Naive B cell (primary cell): ENCODE results near the gene GGTLC1. TPM values are rescaled to one million over a fixed set of nuclear protein-coding genes. Genes with fewer than 3 reads are reported as not detected.

ENCODE experiments used
- ATAC-seq, 2 donors: fragments of 150-1000 bp; cut with Tn5 transposase; 2 replicates each; pipeline ENCODE4 v1.10.0; 2021; ENCODE audit warnings: low read depth in 2 of 2, mild to moderate bottlenecking in 2 of 2, moderate library complexity in 2 of 2
- DNase-seq: peaks from one replicate; pipeline ENCODE4 v3.0.0; 2022
- H3K27ac Mint-ChIP-seq, 6 donors: one replicate each; pipeline ENCODE4 v1.8.0; 2020 to 2022; ENCODE audit warnings: mild to moderate bottlenecking in 6 of 6, mixed read lengths in 6 of 6, moderate library complexity in 5 of 6, inconsistent platforms in 2 of 6
- H3K27me3 Mint-ChIP-seq, 3 donors: one replicate each; pipeline ENCODE4 v1.8.0; 2021 to 2022; ENCODE audit warnings: mixed read lengths in 3 of 3, mild to moderate bottlenecking in 1 of 3
- H3K36me3 Mint-ChIP-seq, 2 donors: one replicate each; pipeline ENCODE4 v1.8.0; 2020 to 2022; ENCODE audit warnings: mixed read lengths in 2 of 2, inconsistent platforms in 1 of 2, mild to moderate bottlenecking in 1 of 2
- H3K4me1 Mint-ChIP-seq, 3 donors: one replicate each; pipeline ENCODE4 v1.8.0; 2020 to 2022; ENCODE audit warnings: mixed read lengths in 3 of 3, inconsistent platforms in 1 of 3, mild to moderate bottlenecking in 1 of 3, moderate library complexity in 1 of 3
- H3K4me3 Mint-ChIP-seq, 8 donors: one replicate each; pipeline ENCODE4 v1.8.0; 2020 to 2022; ENCODE audit warnings: mild to moderate bottlenecking in 8 of 8, mixed read lengths in 8 of 8, moderate library complexity in 8 of 8, inconsistent platforms in 2 of 8
- H3K9me3 Mint-ChIP-seq, 7 donors: one replicate each; pipeline ENCODE4 v1.8.0; 2020 to 2022; ENCODE audit warnings: mixed read lengths in 7 of 7, mild to moderate bottlenecking in 5 of 7, inconsistent platforms in 2 of 7, moderate library complexity in 1 of 7
- polyA plus RNA-seq, 6 donors: library from polyadenylated mRNA; unstranded; fragments of 300-500 nt; fragmentation: Illumina TruSeq; gene quantifications; one replicate each; pipeline ENCODE4 v1.2.3, GENCODE V29; 2021; ENCODE audit warnings: low read depth in 6 of 6

The GGTLC1 gene
- polyA plus RNA-seq: not detected

- Mint-ChIP-seq H3K4me3 (no peak within 1 kb of the TSS), H3K27me3 (no peaks in the 10 kb centered on the region), H3K4me1 (no peaks in the 10 kb centered on the region), H3K9me3 (peaks cover 0 to 2% (median 0%) of the 10 kb centered on the region in 7 donors), H3K27ac (no peak within 1 kb of the TSS), H3K36me3 (no peaks in the 10 kb centered on the region)
- ATAC-seq (no peak), DNase-seq (no peak)
Measured at GRCh38 chr20:23988561-23988960, at the start of gene GGTLC1. Gene GGTLC1 (minus strand): TSS chr20:23988779. CDS start chr20:23986611, 2,168 bp downstream.

DNA sequence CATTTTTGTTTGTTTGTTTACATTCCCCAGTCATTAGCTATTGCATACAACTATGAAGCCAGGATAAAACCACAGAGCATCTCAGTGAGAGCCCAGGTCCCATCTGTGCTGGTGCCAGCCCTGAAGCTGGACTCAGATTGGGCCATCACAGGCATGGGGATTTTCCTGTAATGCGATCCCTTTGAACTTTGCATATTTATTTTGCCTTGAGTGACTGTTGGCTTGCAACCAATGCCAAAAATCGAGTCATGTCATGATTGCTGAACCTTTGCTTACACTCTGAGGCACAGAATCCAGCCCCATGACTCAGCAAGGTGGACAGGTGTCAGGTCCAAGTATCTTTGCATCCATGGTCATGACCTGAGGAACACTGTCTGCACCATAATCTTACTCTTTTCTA lies 46.2 kb upstream of the GGTLC1 start:
- no peak for DNase-seq
- peaks cover 6 to 21% (median 18%) of the 10 kb centered on the region in 3 donors for H3K4me1 Mint-ChIP-seq
- H3K27me3 Mint-ChIP-seq: no peaks in the 10 kb centered on the region
- H3K9me3 Mint-ChIP-seq: peaks cover 0 to 4% (median 2%) of the 10 kb centered on the region in 7 donors
- H3K27ac Mint-ChIP-seq: no peak overlapping the region
- ATAC-seq: no peak
- no peak overlapping the region for H3K4me3 Mint-ChIP-seq
- H3K36me3 Mint-ChIP-seq: no peaks in the 10 kb centered on the region

GRCh38 chr20:24033565-24033964 lies 45.0 kb upstream of the GGTLC1 start:
- no peak overlapping the region for H3K4me3 Mint-ChIP-seq

DNA sequence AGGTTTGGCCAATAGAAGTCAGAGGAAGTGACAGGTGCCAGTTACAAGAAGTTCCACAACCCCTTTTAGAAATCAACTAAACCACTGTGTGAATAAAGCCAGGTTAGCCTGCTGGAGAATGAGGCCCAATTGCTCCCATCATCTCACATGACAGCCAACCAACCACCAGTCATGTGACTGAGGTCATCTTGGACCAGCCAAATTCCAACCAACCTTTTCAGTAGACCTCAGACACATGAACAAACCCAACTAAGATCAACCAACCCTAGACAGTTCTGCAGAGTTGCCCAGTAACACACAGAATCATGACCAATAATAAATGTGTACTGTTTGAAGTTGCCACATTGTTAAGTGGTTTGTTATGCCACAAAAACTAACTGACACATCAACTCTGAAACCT lies 44.6 kb upstream of the GGTLC1 start:
- H3K36me3 Mint-ChIP-seq: no peaks in the 10 kb centered on the region
- no peak overlapping the region for H3K4me3 Mint-ChIP-seq
- no peak for ATAC-seq
- H3K4me1 Mint-ChIP-seq: peaks cover 6 to 21% (median 18%) of the 10 kb centered on the region in 3 donors
- H3K27ac Mint-ChIP-seq: peak overlapping the region in 4 of 6 donors; percentile 53 to 88 (median 83)
- no peaks in the 10 kb centered on the region for H3K27me3 Mint-ChIP-seq
- peaks cover 0 to 4% (median 2%) of the 10 kb centered on the region in 7 donors for H3K9me3 Mint-ChIP-seq
- no peak for DNase-seq

More at GRCh38 chr20:24033565-24033964, 45.0 kb upstream of the GGTLC1 start:
- peaks cover 0 to 4% (median 2%) of the 10 kb centered on the region in 7 donors for H3K9me3 Mint-ChIP-seq
- DNase-seq: no peak
- H3K27ac Mint-ChIP-seq: peak overlapping the region in 2 of 6 donors; percentile 53 to 79
- H3K4me1 Mint-ChIP-seq: peaks cover 6 to 21% (median 18%) of the 10 kb centered on the region in 3 donors
- H3K27me3 Mint-ChIP-seq: no peaks in the 10 kb centered on the region
- ATAC-seq: no peak
- H3K36me3 Mint-ChIP-seq: no peaks in the 10 kb centered on the region

DNA sequence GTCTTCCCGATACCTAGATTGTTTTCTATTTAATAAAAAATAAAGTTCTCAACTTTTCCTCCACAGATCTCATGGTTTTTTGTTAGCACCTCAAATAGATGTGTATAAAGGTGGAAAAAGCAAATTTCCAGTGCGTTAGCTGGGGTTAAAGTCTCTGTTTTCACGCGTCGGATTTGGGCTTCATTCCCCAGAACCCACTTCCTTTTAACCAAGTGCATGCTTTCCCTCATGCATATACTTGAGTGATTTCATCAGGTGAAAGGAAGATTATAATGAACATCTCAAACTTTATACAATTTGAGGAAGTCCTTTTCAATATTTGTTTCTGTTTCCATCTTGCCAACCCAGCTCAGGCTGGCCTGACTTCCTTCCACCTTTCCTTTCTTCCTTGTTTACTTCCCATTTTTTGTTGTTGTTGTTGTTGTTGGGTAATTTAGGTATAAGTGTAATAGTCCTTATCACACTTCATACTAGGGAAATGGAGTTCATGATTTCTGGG lies 43.9 kb upstream of the GGTLC1 start:
- Mint-ChIP-seq H3K36me3 (no peaks in the 10 kb centered on the region), H3K27me3 (no peaks in the 10 kb centered on the region), H3K9me3 (peaks cover 0 to 4% (median 2%) of the 10 kb centered on the region in 7 donors), H3K27ac (peak overlapping the region in 5 of 6 donors; percentile 2 to 89 (median 69)), H3K4me1 (peaks cover 9 to 25% (median 24%) of the 10 kb centered on the region in 3 donors), H3K4me3 (peak overlapping the region in 3 of 8 donors; percentile 7 to 24 (median 17))
- DNase-seq (peak; percentile 3), ATAC-seq (peak; percentile 35 to 41)

GRCh38 chr20:24027229-24027628 lies 38.6 kb upstream of the GGTLC1 start:
- ATAC-seq: peak; percentile 85 to 87
- peak overlapping the region in 5 of 8 donors; percentile 1 to 74 (median 43) for H3K4me3 Mint-ChIP-seq
- H3K4me1 Mint-ChIP-seq: peaks cover 14 to 26% (median 21%) of the 10 kb centered on the region in 3 donors
- H3K27me3 Mint-ChIP-seq: no peaks in the 10 kb centered on the region
- H3K9me3 Mint-ChIP-seq: peaks cover 0 to 3% (median 0%) of the 10 kb centered on the region in 7 donors
- no peaks in the 10 kb centered on the region for H3K36me3 Mint-ChIP-seq
- H3K27ac Mint-ChIP-seq: peak overlapping the region in 5 of 6 donors; percentile 79 to 90 (median 85)
- DNase-seq: peak; percentile 49

GRCh38 chr20:24022621-24023180 lies 34.1 kb upstream of the GGTLC1 start:
- ATAC-seq: no peak

DNA sequence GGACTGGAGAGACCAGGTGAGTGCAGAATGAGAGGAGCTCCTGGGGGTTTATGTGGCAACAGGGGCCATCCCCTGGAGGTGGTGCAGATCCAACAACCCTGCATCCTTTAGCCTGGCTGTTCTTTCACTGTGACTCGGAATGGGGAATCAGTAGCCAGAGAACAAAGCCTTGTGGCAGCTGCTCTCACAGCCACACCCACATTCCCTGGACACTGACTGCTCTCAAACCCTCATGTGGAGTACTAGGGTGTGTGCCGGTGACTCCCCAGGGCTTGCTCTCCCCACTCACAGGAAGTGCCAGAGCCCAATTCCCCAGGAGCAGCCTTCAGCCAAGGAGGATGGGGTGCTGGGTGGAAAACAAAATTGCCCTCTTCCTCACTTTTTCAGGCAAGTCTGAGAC lies 30.2 kb upstream of the GGTLC1 start:
- Mint-ChIP-seq H3K27ac (no peak overlapping the region), H3K4me1 (no peaks in the 10 kb centered on the region), H3K36me3 (no peaks in the 10 kb centered on the region), H3K27me3 (peaks cover 4 to 31% (median 24%) of the 10 kb centered on the region in 3 donors), H3K4me3 (no peak overlapping the region), H3K9me3 (no peaks in the 10 kb centered on the region)
- no peak for DNase-seq
- ATAC-seq: no peak

More at GRCh38 chr20:24022621-24023180, 34.1 kb upstream of the GGTLC1 start:
- Mint-ChIP-seq H3K4me1 (peaks cover 10 to 16% (median 13%) of the 10 kb centered on the region in 3 donors), H3K27ac (peak overlapping the region in 1 of 6 donors; percentile 16), H3K36me3 (no peaks in the 10 kb centered on the region), H3K9me3 (no peaks in the 10 kb centered on the region), H3K4me3 (no peak overlapping the region), H3K27me3 (peaks cover 3 to 7% (median 7%) of the 10 kb centered on the region in 3 donors)
- DNase-seq: no peak

DNA sequence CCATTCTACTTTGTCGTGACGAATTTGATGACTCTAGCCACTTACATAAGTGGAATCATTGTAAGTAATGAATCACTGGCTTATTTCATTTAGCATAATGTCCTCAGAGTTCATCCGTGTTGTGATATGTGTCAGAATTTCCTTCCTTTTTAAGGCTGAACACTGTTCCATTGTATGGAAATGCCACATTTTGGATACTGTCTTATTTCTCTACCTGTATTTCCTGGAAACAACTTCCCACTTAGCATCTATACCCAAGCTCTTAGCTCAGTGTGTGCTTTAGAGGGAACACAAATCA lies 28.8 kb upstream of the GGTLC1 start:
- H3K36me3 Mint-ChIP-seq: no peaks in the 10 kb centered on the region
- ATAC-seq (no peak), DNase-seq (no peak)
- peaks cover 4 to 39% (median 24%) of the 10 kb centered on the region in 3 donors for H3K27me3 Mint-ChIP-seq
- H3K9me3 Mint-ChIP-seq: no peaks in the 10 kb centered on the region
- no peaks in the 10 kb centered on the region for H3K4me1 Mint-ChIP-seq
- H3K27ac Mint-ChIP-seq: no peak overlapping the region
- no peak overlapping the region for H3K4me3 Mint-ChIP-seq

GRCh38 chr20:24016607-24017457 lies 28.3 kb upstream of the GGTLC1 start:
- no peak overlapping the region for H3K27ac Mint-ChIP-seq
- H3K4me3 Mint-ChIP-seq: no peak overlapping the region
- peaks cover 4 to 44% (median 24%) of the 10 kb centered on the region in 3 donors for H3K27me3 Mint-ChIP-seq
- no peaks in the 10 kb centered on the region for H3K36me3 Mint-ChIP-seq
- DNase-seq (no peak), ATAC-seq (no peak)
- H3K4me1 Mint-ChIP-seq: no peaks in the 10 kb centered on the region
- no peaks in the 10 kb centered on the region for H3K9me3 Mint-ChIP-seq

DNA sequence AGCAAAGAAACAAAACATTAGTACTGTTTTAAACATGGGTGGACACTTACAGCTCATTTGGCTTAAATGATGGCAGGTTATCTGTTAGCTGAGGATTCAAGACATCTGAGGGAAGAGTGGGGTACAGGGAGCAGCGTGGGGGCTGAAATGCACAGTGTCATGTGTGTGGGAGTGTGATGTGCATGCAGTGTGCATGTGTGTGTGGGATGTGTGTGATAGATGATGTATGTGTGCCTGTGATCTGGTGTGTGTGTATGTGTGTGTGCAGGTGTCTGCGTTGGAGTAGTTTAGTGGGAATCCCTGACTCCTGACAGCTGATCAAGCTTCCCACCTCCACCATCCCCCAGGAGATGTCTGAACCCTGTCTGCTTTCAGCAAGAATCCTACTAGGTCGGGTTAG lies 25.4 kb upstream of the GGTLC1 start:
- DNase-seq (no peak), ATAC-seq (no peak)
- no peaks in the 10 kb centered on the region for H3K9me3 Mint-ChIP-seq
- H3K4me1 Mint-ChIP-seq: no peaks in the 10 kb centered on the region
- H3K27ac Mint-ChIP-seq: peak overlapping the region in 1 of 6 donors; percentile 22
- H3K36me3 Mint-ChIP-seq: no peaks in the 10 kb centered on the region
- no peak overlapping the region for H3K4me3 Mint-ChIP-seq
- H3K27me3 Mint-ChIP-seq: peaks cover 4 to 44% (median 24%) of the 10 kb centered on the region in 3 donors

DNA sequence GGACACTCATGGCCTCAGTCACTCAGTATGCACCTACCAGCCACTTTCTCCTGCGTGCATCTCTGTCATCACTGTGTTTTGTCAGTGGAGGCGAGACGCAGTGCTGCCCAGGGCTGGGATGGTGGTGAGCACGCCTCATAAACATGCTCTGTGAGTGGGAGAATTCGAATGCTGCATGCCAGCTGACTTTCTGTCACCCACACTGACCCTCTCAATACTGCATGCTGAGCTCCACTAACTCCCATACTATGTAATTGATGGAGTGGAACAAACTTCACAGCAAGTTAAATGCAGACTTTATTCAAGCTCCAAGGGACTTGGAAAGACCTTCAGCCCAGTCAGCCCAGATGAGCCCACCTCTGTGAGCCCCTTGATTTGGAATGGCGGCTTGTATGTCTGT lies 22.7 kb upstream of the GGTLC1 start:
- ATAC-seq: no peak
- Mint-ChIP-seq H3K36me3 (no peaks in the 10 kb centered on the region), H3K27ac (no peak overlapping the region), H3K4me1 (no peaks in the 10 kb centered on the region), H3K27me3 (peaks cover 0 to 30% (median 5%) of the 10 kb centered on the region in 3 donors), H3K4me3 (no peak overlapping the region), H3K9me3 (no peaks in the 10 kb centered on the region)
- DNase-seq: no peak

- H3K9me3 Mint-ChIP-seq: no peaks in the 10 kb centered on the region
- H3K4me1 Mint-ChIP-seq: no peaks in the 10 kb centered on the region
- no peak for DNase-seq
- H3K27me3 Mint-ChIP-seq: peaks cover 0 to 17% (median 0%) of the 10 kb centered on the region in 3 donors
- no peaks in the 10 kb centered on the region for H3K36me3 Mint-ChIP-seq
- no peak for ATAC-seq
- no peak overlapping the region for H3K4me3 Mint-ChIP-seq
- H3K27ac Mint-ChIP-seq: no peak overlapping the region
Measured at GRCh38 chr20:24007758-24008157, 19.2 kb upstream of the GGTLC1 start.
